GM18502 (cell line): Measurements from ENCODE around the gene ZKSCAN5.
"Not testable (repeated sequence)": the region's sequence is repeated elsewhere in the genome, so short reads cannot be mapped to it uniquely, and the experiment has no call there.

Experiments used
- ATAC-seq: cut with Tn5 transposase; IDR thresholded peaks from one replicate; pipeline ENCODE4 v1.9.1; 2021; ENCODE audit warnings: mild to moderate bottlenecking; ENCODE audit not compliant: unreplicated experiment, poor library complexity

ZKSCAN5 gene

GRCh38 chr7:99551334-99551733 is 46.9 kb downstream of the ZKSCAN5 start:
- ATAC-seq: no peak

- peak; percentile 96 for ATAC-seq
Observed at GRCh38 chr7:99551767-99552463, 47.5 kb downstream of the ZKSCAN5 start, which contains the start of gene FAM200A. Gene FAM200A (minus strand): TSS chr7:99552114. CDS start chr7:99548407, 3,707 bp downstream.

GRCh38 chr7:99553039-99553438 is 48.6 kb downstream of the ZKSCAN5 start:
- no peak for ATAC-seq

- ATAC-seq: no peak
Observed at GRCh38 chr7:99554939-99555338, 50.5 kb downstream of the ZKSCAN5 start.

GRCh38 chr7:99557196-99557607 is 52.7 kb downstream of the ZKSCAN5 start:
- ATAC-seq: no peak

- peak; percentile 52 for ATAC-seq
Observed at GRCh38 chr7:99557940-99558305, 53.5 kb downstream of the ZKSCAN5 start.

- ATAC-seq: peak; percentile 85
Observed at GRCh38 chr7:99558306-99559174, 54.1 kb downstream of the ZKSCAN5 start, which contains the start of gene ZNF655. Gene ZNF655 (plus strand): TSS chr7:99558642. CDS start chr7:99560560, 1,918 bp downstream.

GRCh38 chr7:99559175-99559915 is 54.9 kb downstream of the ZKSCAN5 start:
- no peak for ATAC-seq

- no peak for ATAC-seq
Observed at GRCh38 chr7:99560834-99561736, 56.6 kb downstream of the ZKSCAN5 start.

GRCh38 chr7:99561737-99562051 is 57.2 kb downstream of the ZKSCAN5 start:
- no peak for ATAC-seq

GRCh38 chr7:99562114-99562784 is 57.8 kb downstream of the ZKSCAN5 start:
- no peak for ATAC-seq

GRCh38 chr7:99562832-99563231 is 58.4 kb downstream of the ZKSCAN5 start:
- ATAC-seq: no peak

GRCh38 chr7:99563650-99564049 is 59.2 kb downstream of the ZKSCAN5 start:
- ATAC-seq: no peak

- ATAC-seq: not testable (repeated sequence)
Observed at GRCh38 chr7:99568770-99569169, 64.3 kb downstream of the ZKSCAN5 start.

GRCh38 chr7:99571768-99572167 is 67.3 kb downstream of the ZKSCAN5 start:
- no peak for ATAC-seq

- ATAC-seq: no peak
Observed at GRCh38 chr7:99573257-99573656, 68.8 kb downstream of the ZKSCAN5 start.

GRCh38 chr7:99576251-99576650 is 71.8 kb downstream of the ZKSCAN5 start:
- ATAC-seq: no peak

GRCh38 chr7:99579281-99579955 is 75.0 kb downstream of the ZKSCAN5 start:
- no peak for ATAC-seq
